Mesenchymal stem cell (in vitro differentiated cells and primary cell): ENCODE measurements around the gene ASB11.

Experiments
- DNase-seq: peaks from one replicate; pipeline ENCODE4 v3.0.0-alpha.2; 2013
- H2AFZ ChIP-seq: one replicate; pipeline ENCODE4 v1.6.1; 2013; ENCODE audit warnings: low read depth, mild to moderate bottlenecking, control low read depth, inconsistent platforms, low read length, moderate library complexity
- H2AK5ac ChIP-seq: 2 replicates; pipeline ENCODE4 v1.6.1; 2013; ENCODE audit warnings: low read length, moderate library complexity, mild to moderate bottlenecking, inconsistent platforms; ENCODE audit not compliant: severe bottlenecking
- H2BK120ac ChIP-seq: one replicate; pipeline ENCODE4 v1.6.1; 2013; ENCODE audit warnings: low read depth, mild to moderate bottlenecking, inconsistent platforms, low read length, moderate library complexity
- H2BK12ac ChIP-seq, 2 experiments: one replicate each; pipeline ENCODE4 v1.6.1; 2013; ENCODE audit warnings: inconsistent platforms in 2 of 2, low read length in 2 of 2, mild to moderate bottlenecking in 2 of 2, moderate library complexity in 2 of 2, control low read depth in 1 of 2
- H2BK15ac ChIP-seq: one replicate; pipeline ENCODE4 v1.6.1; 2013; ENCODE audit warnings: mild to moderate bottlenecking, low read depth, inconsistent platforms; ENCODE audit not compliant: poor library complexity, severe bottlenecking
- H2BK5ac ChIP-seq: 2 replicates; pipeline ENCODE4 v1.6.1; 2013; ENCODE audit warnings: low read depth, mild to moderate bottlenecking, low read length, control low read depth, inconsistent platforms; ENCODE audit not compliant: poor library complexity, severe bottlenecking
- H3K14ac ChIP-seq, 2 experiments: one replicate each; pipeline ENCODE4 v1.6.1; 2013; ENCODE audit warnings: inconsistent platforms in 2 of 2, low read length in 2 of 2, control low read depth in 1 of 2, mild to moderate bottlenecking in 1 of 2, moderate library complexity in 1 of 2
- H3K18ac ChIP-seq, 2 experiments: one replicate each; pipeline ENCODE4 v1.6.1; 2013; ENCODE audit warnings: inconsistent platforms in 2 of 2, low read length in 2 of 2, control low read depth in 1 of 2, low read depth in 1 of 2, mild to moderate bottlenecking in 1 of 2
- H3K23ac ChIP-seq, 2 experiments: one replicate each; pipeline ENCODE4 v1.6.1; 2013; ENCODE audit warnings: inconsistent platforms in 2 of 2, low read length in 2 of 2, mild to moderate bottlenecking in 2 of 2, moderate library complexity in 2 of 2, control low read depth in 1 of 2
- H3K27ac ChIP-seq: 2 replicates; pipeline ENCODE4 v1.5.1; 2013; ENCODE audit warnings: mild to moderate bottlenecking, moderate library complexity, low read length, control low read depth, inconsistent platforms; ENCODE audit not compliant: poor library complexity, severe bottlenecking
- H3K27me3 ChIP-seq, 2 experiments: 2 replicates each; pipeline versions ENCODE4 v1.6.1 to v1.7.0; 2013; ENCODE audit warnings: low read length in 2 of 2, mild to moderate bottlenecking in 2 of 2, moderate library complexity in 2 of 2, control low read depth in 1 of 2, inconsistent platforms in 1 of 2; ENCODE audit not compliant: control insufficient read depth in 1 of 2, insufficient read depth in 1 of 2
- H3K36me3 ChIP-seq, 2 experiments: 2 replicates each; pipeline versions ENCODE4 v1.6.1 to v1.7.0; 2013; ENCODE audit warnings: low read length in 2 of 2, control low read depth in 1 of 2, inconsistent platforms in 1 of 2, low read depth in 1 of 2, mild to moderate bottlenecking in 1 of 2; ENCODE audit not compliant: insufficient read depth in 2 of 2, control insufficient read depth in 1 of 2
- H3K4ac ChIP-seq, 2 experiments: one replicate each; pipeline ENCODE4 v1.6.1; 2013; ENCODE audit warnings: inconsistent platforms in 2 of 2, low read length in 2 of 2, mild to moderate bottlenecking in 2 of 2, moderate library complexity in 2 of 2, control low read depth in 1 of 2, low read depth in 1 of 2
- H3K4me1 ChIP-seq: 2 replicates; pipeline ENCODE4 v1.6.1; 2013; ENCODE audit warnings: low read depth, low read length, control low read depth; ENCODE audit not compliant: control insufficient read depth, insufficient read depth
- H3K4me2 ChIP-seq: 2 replicates; pipeline ENCODE4 v1.6.1; 2013; ENCODE audit warnings: low read length, mild to moderate bottlenecking, inconsistent platforms; ENCODE audit not compliant: poor library complexity, severe bottlenecking
- H3K4me3 ChIP-seq, 2 experiments: 2 replicates each; pipeline versions ENCODE4 v1.5.1 to v1.7.0; 2013; ENCODE audit warnings: low read length in 2 of 2, mild to moderate bottlenecking in 2 of 2, control low read depth in 1 of 2, low read depth in 1 of 2; ENCODE audit not compliant: insufficient read depth in 1 of 2
- H3K79me1 ChIP-seq: replicated peaks from 2 replicates; pipeline ENCODE4 v1.6.1; 2013; ENCODE audit warnings: mild to moderate bottlenecking, control low read depth, low read length, inconsistent platforms; ENCODE audit not compliant: poor library complexity, severe bottlenecking
- H3K9ac ChIP-seq: 2 replicates; pipeline ENCODE4 v1.7.0; 2013; ENCODE audit warnings: mild to moderate bottlenecking, low read length, moderate library complexity
- H3K9me3 ChIP-seq: 2 replicates; pipeline ENCODE4 v1.7.0; 2013; ENCODE audit warnings: mild to moderate bottlenecking, low read length; ENCODE audit not compliant: control insufficient read depth
- H4K8ac ChIP-seq: one replicate; pipeline ENCODE4 v1.6.1; 2013; ENCODE audit warnings: inconsistent platforms, mild to moderate bottlenecking, low read length, moderate library complexity
- H4K91ac ChIP-seq: one replicate; pipeline ENCODE4 v1.6.1; 2013; ENCODE audit warnings: mild to moderate bottlenecking, low read length, inconsistent platforms
- WGBS: methylation state at CpG from one replicate; pipeline ENCODE4 v1.1.7; 2013; ENCODE audit warnings: mixed read lengths; 5-methylcytosine and 5-hydroxymethylcytosine counted together

Gene ASB11

DNA sequence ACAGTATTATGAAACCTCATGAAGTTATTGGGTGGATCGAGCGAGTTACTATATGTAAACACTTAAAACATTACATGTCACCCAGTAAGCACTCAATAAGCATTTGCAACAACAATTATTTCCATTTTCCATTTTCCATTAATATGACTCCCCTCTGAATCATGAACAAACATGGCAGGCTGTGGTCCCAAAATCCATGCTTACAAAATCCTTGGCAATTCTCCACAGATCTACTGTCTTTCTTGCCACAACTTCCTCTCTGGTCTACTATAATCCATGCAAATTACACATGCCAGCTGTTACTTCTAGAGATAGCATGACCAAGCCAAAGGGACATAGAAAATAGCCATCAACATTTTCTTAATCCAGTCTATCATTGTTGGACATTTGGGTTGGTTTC lies 22.0 kb downstream of the ASB11 start:
- no peaks in the 10 kb centered on the region for H3K4me1 ChIP-seq
- H3K4me2 ChIP-seq: no peak overlapping the region
- H3K18ac ChIP-seq: no peak overlapping the region
- H3K23ac ChIP-seq: no peak overlapping the region
- no peak overlapping the region for H2BK120ac ChIP-seq
- H4K8ac ChIP-seq: no peak overlapping the region
- no peak overlapping the region for H3K9ac ChIP-seq
- DNase-seq: no peak
- no peak overlapping the region for H2BK12ac ChIP-seq
- no peak overlapping the region for H2AFZ ChIP-seq
- H3K27me3 ChIP-seq: peaks cover 0 to 5% of the 10 kb centered on the region in 2 experiments
- H4K91ac ChIP-seq: no peak overlapping the region
- no peak overlapping the region for H2BK5ac ChIP-seq
- no peaks in the 10 kb centered on the region for H3K36me3 ChIP-seq
- H3K4ac ChIP-seq: no peak overlapping the region
- no peak overlapping the region for H2AK5ac ChIP-seq
- no peaks in the 10 kb centered on the region for H3K9me3 ChIP-seq
- no peak overlapping the region for H3K4me3 ChIP-seq
- H2BK15ac ChIP-seq: no peak overlapping the region
- no peak overlapping the region for H3K27ac ChIP-seq
- no peaks in the 10 kb centered on the region for H3K79me1 ChIP-seq
- H3K14ac ChIP-seq: no peak overlapping the region
- 100% methylated on average over 2 of the region's 2 CpGs for WGBS

DNA sequence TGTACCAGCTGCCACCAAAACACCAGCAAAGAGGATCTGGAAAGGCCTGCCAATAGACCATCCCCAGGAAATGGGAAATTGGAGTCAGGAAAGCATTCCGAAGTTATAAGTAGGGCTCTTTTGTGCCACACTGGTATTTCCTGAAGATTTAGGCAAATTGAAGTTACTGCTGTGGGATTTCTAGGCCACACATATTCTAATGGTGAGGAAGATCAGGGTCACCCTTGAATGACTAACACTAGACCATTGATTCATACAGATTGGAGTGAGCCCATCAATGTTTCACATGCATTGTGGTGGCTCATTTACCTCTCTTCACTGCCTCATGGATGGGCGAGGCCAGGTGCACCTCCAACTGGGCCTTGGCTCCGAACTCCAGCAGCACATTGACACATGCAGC lies 22.6 kb downstream of the ASB11 start:
- 87% methylated on average over 3 of the region's 3 CpGs for WGBS
- H2AFZ ChIP-seq: no peak overlapping the region
- DNase-seq: no peak
- H3K27me3 ChIP-seq: peaks cover 0 to 6% of the 10 kb centered on the region in 2 experiments
- H3K36me3 ChIP-seq: no peaks in the 10 kb centered on the region
- H2BK5ac ChIP-seq: no peak overlapping the region
- no peak overlapping the region for H2AK5ac ChIP-seq
- H3K4me2 ChIP-seq: no peak overlapping the region
- no peak overlapping the region for H3K4ac ChIP-seq
- no peak overlapping the region for H3K14ac ChIP-seq
- H2BK120ac ChIP-seq: no peak overlapping the region
- no peaks in the 10 kb centered on the region for H3K79me1 ChIP-seq
- no peak overlapping the region for H3K4me3 ChIP-seq
- no peak overlapping the region for H3K18ac ChIP-seq
- H3K27ac ChIP-seq: no peak overlapping the region
- H3K23ac ChIP-seq: no peak overlapping the region
- H3K9ac ChIP-seq: no peak overlapping the region
- no peaks in the 10 kb centered on the region for H3K9me3 ChIP-seq
- H2BK15ac ChIP-seq: no peak overlapping the region
- H4K91ac ChIP-seq: no peak overlapping the region
- no peaks in the 10 kb centered on the region for H3K4me1 ChIP-seq
- no peak overlapping the region for H4K8ac ChIP-seq
- no peak overlapping the region for H2BK12ac ChIP-seq

DNA sequence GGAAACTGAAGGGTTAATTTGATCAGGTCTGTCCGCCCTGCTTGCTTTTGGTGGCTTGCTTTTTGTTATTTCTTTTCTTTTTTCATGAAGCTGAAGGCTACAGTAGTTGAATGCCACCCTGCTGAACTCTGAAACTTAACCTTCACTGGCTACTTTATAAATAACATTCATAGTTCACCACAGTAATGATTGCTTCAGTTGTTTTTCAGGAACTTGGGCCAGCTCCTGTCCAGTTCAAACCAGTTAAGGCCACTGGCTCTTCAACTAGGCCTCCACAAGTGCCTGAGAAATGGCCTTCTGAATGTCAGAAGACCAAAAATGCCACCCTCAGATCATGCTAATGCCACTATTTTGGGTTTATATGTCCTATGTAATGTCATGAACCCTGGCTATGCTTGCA lies 37.8 kb downstream of the ASB11 start:
- no peak overlapping the region for H2AFZ ChIP-seq

GRCh38 chrX:15274946-15275345 lies 40.5 kb downstream of the ASB11 start:
- no peak overlapping the region for H4K91ac ChIP-seq
- peaks cover 3% of the 10 kb centered on the region for H3K4me1 ChIP-seq
- no peak overlapping the region for H2BK15ac ChIP-seq
- no peak for DNase-seq
- no peak overlapping the region for H2AFZ ChIP-seq
- H3K14ac ChIP-seq: no peak overlapping the region
- H3K27me3 ChIP-seq: no peaks in the 10 kb centered on the region
- H3K27ac ChIP-seq: no peak overlapping the region
- WGBS: 98% methylated on average over 2 of the region's 2 CpGs
- H2BK12ac ChIP-seq: no peak overlapping the region
- no peaks in the 10 kb centered on the region for H3K9me3 ChIP-seq
- H3K4me3 ChIP-seq: no peak overlapping the region
- no peak overlapping the region for H3K18ac ChIP-seq
- no peaks in the 10 kb centered on the region for H3K79me1 ChIP-seq
- no peak overlapping the region for H3K9ac ChIP-seq
- no peak overlapping the region for H2BK5ac ChIP-seq
- no peak overlapping the region for H4K8ac ChIP-seq
- no peaks in the 10 kb centered on the region for H3K36me3 ChIP-seq
- no peak overlapping the region for H2BK120ac ChIP-seq
- H3K4me2 ChIP-seq: no peak overlapping the region
- H3K23ac ChIP-seq: no peak overlapping the region
- H2AK5ac ChIP-seq: no peak overlapping the region
- H3K4ac ChIP-seq: no peak overlapping the region

More for the DNA sequence above, 37.8 kb downstream of the ASB11 start:
- H3K9ac ChIP-seq: no peak overlapping the region
- no peak overlapping the region for H3K14ac ChIP-seq
- no peaks in the 10 kb centered on the region for H3K36me3 ChIP-seq
- H2BK15ac ChIP-seq: no peak overlapping the region
- H2BK12ac ChIP-seq: no peak overlapping the region
- H3K18ac ChIP-seq: no peak overlapping the region
- no peak overlapping the region for H3K4ac ChIP-seq
- no peak overlapping the region for H3K27ac ChIP-seq
- H3K9me3 ChIP-seq: no peaks in the 10 kb centered on the region
- WGBS: no CpG with 5 or more reads among the region's 1 CpG
- H2BK120ac ChIP-seq: no peak overlapping the region
- no peak overlapping the region for H3K4me3 ChIP-seq
- no peaks in the 10 kb centered on the region for H3K27me3 ChIP-seq
- H2BK5ac ChIP-seq: no peak overlapping the region
- no peak for DNase-seq
- no peak overlapping the region for H3K23ac ChIP-seq
- H3K4me2 ChIP-seq: no peak overlapping the region
- no peaks in the 10 kb centered on the region for H3K4me1 ChIP-seq
- no peaks in the 10 kb centered on the region for H3K79me1 ChIP-seq
- H2AK5ac ChIP-seq: no peak overlapping the region
- no peak overlapping the region for H4K8ac ChIP-seq
- H4K91ac ChIP-seq: no peak overlapping the region
